WTC11 (cell line): ENCODE results near the gene PANK4.

Experiments used
- NR1H2 ChIP-seq: sonication (generic); formaldehyde crosslinking; IDR thresholded peaks from 2 replicates; pipeline ENCODE4 v1.9.0; 2021; ENCODE audit warnings: mild to moderate bottlenecking, moderate library complexity, missing genetic modification reagents
- TEAD4 ChIP-seq: sonication (generic); formaldehyde crosslinking; IDR thresholded peaks from 2 replicates; pipeline ENCODE4 v1.8.0; 2022; ENCODE audit warnings: mild to moderate bottlenecking, missing genetic modification reagents
- ZBTB21 ChIP-seq: sonication (generic); formaldehyde crosslinking; IDR thresholded peaks from 2 replicates; pipeline ENCODE4 v1.8.1; 2023; ENCODE audit warnings: mild to moderate bottlenecking, missing genetic modification reagents, borderline replicate concordance
- ZNF416 ChIP-seq: fragments of 250-450 bp; sonication (Bioruptor Pico); IDR thresholded peaks from 2 replicates; pipeline ENCODE4 v1.9.0; 2021; ENCODE audit warnings: mild to moderate bottlenecking, inconsistent platforms
- TF ChIP-seq, protein P1 (sequence below): fragments of 200-600 bp; IDR thresholded peaks from 2 replicates; pipeline ENCODE4 v1.8.0; 2022; ENCODE audit warnings: antibody characterized with exemption

DNA sequence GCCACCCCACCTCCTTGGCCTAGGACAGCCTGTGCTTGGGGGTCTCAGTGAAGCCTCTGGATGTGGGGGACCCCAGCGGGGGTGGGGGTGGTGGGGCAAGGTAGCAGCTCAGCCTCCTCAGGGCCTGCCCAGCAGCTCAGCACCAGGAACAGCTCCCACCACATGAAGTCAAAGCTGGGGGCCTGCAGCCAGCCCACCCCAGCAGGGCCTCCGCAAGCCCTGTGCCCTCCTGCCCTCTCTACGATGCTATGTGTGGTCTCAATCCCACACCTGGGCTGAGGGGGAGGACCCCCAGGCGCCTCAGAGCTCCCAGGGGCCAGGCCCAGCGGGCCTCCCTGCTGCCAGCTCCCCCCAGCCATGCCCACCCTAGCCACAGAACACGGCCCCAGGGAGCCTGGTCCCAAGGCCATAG lies 18.6 kb downstream of the PANK4 start:
- TF ChIP-seq, protein P1, sequence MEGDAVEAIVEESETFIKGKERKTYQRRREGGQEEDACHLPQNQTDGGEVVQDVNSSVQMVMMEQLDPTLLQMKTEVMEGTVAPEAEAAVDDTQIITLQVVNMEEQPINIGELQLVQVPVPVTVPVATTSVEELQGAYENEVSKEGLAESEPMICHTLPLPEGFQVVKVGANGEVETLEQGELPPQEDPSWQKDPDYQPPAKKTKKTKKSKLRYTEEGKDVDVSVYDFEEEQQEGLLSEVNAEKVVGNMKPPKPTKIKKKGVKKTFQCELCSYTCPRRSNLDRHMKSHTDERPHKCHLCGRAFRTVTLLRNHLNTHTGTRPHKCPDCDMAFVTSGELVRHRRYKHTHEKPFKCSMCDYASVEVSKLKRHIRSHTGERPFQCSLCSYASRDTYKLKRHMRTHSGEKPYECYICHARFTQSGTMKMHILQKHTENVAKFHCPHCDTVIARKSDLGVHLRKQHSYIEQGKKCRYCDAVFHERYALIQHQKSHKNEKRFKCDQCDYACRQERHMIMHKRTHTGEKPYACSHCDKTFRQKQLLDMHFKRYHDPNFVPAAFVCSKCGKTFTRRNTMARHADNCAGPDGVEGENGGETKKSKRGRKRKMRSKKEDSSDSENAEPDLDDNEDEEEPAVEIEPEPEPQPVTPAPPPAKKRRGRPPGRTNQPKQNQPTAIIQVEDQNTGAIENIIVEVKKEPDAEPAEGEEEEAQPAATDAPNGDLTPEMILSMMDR, result no peak
- TF ChIP-seq TEAD4 (CRISPR knock-in tag) (no peak), ZBTB21 (CRISPR knock-in tag) (no peak), ZNF416 (CRISPR knock-in tag) (no peak), NR1H2 (CRISPR knock-in tag) (no peak)
